ENCODE measurements around the gene KLK1. TPM values are rescaled to one million over a fixed set of nuclear protein-coding genes. Genes with fewer than 3 reads are reported as not detected.
"Not testable (repeated sequence)": the region's sequence is repeated elsewhere in the genome, so short reads cannot be mapped to it uniquely, and the experiment has no call there.

Gene KLK1
- total RNA-seq, 1 donor from 2014 or later, result not detected

DNA sequence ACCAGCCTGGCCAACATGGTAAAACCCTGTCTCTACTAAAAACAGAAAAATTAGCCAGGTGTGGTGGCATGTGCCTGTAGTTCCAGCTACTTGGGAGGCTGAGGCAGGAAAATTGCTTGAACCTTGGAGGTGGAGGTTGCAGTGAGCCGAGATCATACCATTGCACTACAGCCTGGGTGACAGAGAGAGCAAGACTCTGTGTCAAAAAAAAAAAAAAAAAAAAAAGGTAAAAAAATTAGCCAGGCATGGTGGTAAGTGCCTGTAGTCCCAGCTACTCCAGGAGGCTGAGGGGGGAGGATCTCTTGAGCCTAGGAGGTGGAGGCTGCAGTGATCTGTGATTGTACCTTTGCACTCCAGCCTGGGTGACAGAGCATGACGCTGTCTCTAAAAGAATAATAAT lies 53.4 kb downstream of the KLK1 start, which contains the start of gene GPR32:
GPR32 (plus strand) TSS at position 301 of the 400 bp plus-strand sequence. CDS start 137 bp downstream, outside the sequence.
- DNase-seq (ENCODE audit: low spot score), result not testable (repeated sequence)

Other genes starting within 250 kb of the KLK1 start
- gene SYT3, start 183.9 kb downstream of the KLK1 start, total RNA-seq (ENCODE audit: insufficient read depth, low replicate concordance), result 0.48 TPM
- not detected for gene C19orf81, start 174.3 kb downstream of the KLK1 start, total RNA-seq (ENCODE audit: insufficient read depth, low replicate concordance)
- 0.72 TPM for gene SHANK1, start 104.0 kb downstream of the KLK1 start, total RNA-seq (ENCODE audit: insufficient read depth, low replicate concordance)
- gene CLEC11A, start 100.4 kb downstream of the KLK1 start, total RNA-seq (ENCODE audit: insufficient read depth, low replicate concordance), result 65.5 TPM
- gene GPR32, start 53.3 kb downstream of the KLK1 start, total RNA-seq (ENCODE audit: insufficient read depth, low replicate concordance), result not detected
- not detected for gene ACP4, start 33.4 kb downstream of the KLK1 start, total RNA-seq (ENCODE audit: insufficient read depth, low replicate concordance)
- 1.2 TPM for gene KLK15, start 9.8 kb upstream of the KLK1 start, total RNA-seq (ENCODE audit: insufficient read depth, low replicate concordance)
- 0.48 TPM for gene KLK3, start 31.1 kb upstream of the KLK1 start, total RNA-seq (ENCODE audit: insufficient read depth, low replicate concordance)
- gene KLK2, start 49.7 kb upstream of the KLK1 start, total RNA-seq (ENCODE audit: insufficient read depth, low replicate concordance), result 9.6 TPM
- 1.4 TPM for gene KLK4, start 87.6 kb upstream of the KLK1 start, total RNA-seq (ENCODE audit: insufficient read depth, low replicate concordance)
- gene KLK5, start 129.3 kb upstream of the KLK1 start, total RNA-seq (ENCODE audit: insufficient read depth, low replicate concordance), result not detected
- not detected for gene KLK6, start 145.8 kb upstream of the KLK1 start, total RNA-seq (ENCODE audit: insufficient read depth, low replicate concordance)
- gene KLK7, start 160.1 kb upstream of the KLK1 start, total RNA-seq (ENCODE audit: insufficient read depth, low replicate concordance), result 0.72 TPM
- not detected for gene KLK8, start 177.8 kb upstream of the KLK1 start, total RNA-seq (ENCODE audit: insufficient read depth, low replicate concordance)
- 0.24 TPM for gene KLK10, start 195.9 kb upstream of the KLK1 start, total RNA-seq (ENCODE audit: insufficient read depth, low replicate concordance)
- gene KLK11, start 202.8 kb upstream of the KLK1 start, total RNA-seq (ENCODE audit: insufficient read depth, low replicate concordance), result 3.9 TPM
- gene KLK12, start 211.2 kb upstream of the KLK1 start, total RNA-seq (ENCODE audit: insufficient read depth, low replicate concordance), result not detected
- not detected for gene KLK13, start 241.3 kb upstream of the KLK1 start, total RNA-seq (ENCODE audit: insufficient read depth, low replicate concordance)

Measured in umbilical cord (tissue), 2 donors.